Activated T-helper 1 cell treated with Interleukin-2 at 50 U/mL for 16 hours (primary cell): ENCODE data around the gene CTCFL.

Experiments
- DNase-seq: peaks from one replicate; pipeline ENCODE4 v3.0.0-alpha.2; 2020; ENCODE audit warnings: low read depth

The CTCFL gene

DNA sequence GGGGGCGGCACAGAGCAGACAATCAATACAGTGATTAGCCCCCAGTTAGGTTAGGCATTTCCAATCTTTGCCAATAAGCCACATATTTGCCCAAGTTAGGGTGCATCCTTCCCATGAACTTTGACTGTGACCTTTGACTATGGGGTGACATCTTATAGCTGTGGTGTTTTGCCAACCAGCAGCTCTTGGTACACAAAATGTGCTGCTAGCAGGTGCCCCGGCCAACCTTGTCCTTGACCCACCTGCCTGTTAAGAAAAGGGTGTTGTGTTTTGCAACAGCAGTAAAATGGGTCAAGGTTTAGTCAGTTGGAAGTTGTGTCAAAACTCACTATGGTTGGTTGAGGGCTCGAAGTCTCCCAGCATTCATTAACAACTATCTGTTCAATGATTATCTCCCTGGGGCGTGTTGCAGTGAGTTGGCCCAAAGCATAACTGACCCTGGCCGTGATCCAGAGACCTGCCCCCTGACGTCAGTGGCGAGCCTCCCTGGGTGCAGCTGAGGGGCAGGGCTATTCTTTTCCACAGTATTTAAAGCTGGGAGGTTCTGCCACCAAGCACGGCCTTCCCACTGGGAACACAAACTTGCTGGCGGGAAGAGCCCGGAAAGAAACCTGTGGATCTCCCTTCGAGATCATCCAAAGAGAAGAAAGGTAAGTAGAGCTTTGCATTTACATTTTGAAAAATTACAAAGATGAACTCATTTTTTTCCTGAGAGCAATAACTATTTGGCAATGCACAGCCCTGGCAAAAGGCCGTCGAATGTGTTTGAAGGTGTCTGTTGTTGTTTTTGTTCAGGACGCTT lies 35.8 kb upstream of the CTCFL start, which contains the start of gene PCK1:
TSS of gene PCK1 (plus strand) at position 557 of the 802 bp plus-strand sequence. CDS start 302 bp downstream, outside the sequence.
- no peak for DNase-seq

DNA sequence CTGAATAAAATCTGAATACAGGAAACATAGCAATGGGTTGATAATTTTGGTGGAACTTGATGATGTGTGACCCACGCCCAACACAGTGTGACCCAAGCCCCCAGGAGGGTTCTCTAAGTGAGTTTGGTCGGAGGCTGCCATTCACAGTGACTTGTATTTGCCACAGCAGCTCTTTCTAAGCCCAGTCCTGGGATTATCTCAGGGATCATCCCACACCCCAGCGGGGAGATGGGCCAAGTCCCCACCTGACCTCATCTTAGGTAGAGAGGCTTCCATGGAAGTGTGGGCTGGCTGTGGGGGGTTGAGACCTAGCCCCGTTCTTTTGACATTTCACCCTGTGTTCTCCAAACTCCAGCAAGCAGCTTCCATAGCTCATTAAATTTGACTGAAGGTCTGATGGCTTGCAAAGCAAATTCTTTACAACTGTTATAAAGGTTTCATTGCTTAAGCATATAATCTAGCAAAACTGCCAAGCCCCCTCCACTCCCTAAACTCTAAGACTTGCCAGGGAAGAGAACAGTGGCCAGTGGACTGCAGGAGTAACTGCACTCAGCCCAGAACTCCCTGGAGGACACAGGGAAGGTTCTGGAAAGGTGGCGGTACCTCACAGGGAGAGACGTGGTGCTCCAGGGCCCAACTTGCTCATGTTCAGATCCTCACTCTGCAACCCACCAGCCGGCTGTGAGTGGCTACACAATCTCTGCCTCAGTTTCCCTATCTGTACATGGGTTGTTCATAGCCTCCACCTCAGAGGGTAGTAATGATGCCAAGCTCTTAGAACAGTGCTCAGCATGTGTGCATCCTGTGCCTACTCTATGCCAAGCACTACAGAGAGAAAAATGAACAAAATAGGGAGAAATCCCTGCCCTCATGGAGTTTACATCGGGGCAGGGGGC lies 35.0 kb upstream of the CTCFL start:
- DNase-seq, result no peak

DNA sequence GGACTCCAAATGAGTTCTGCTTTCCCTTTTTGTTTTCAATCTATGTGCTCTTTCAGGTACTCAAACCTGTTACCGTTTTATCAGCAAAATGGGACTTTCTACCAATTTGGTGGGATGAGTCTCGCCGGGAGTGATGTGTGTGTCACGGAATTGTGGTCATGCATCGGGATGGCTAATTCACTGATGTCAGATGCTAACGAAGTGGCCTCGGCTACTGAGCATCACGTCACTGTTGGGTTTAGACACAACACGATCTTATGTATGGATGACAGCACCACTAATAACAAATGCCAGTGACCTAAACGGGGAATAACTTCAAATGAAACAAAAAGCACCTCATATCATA lies 34.3 kb upstream of the CTCFL start:
- DNase-seq, result no peak

DNA sequence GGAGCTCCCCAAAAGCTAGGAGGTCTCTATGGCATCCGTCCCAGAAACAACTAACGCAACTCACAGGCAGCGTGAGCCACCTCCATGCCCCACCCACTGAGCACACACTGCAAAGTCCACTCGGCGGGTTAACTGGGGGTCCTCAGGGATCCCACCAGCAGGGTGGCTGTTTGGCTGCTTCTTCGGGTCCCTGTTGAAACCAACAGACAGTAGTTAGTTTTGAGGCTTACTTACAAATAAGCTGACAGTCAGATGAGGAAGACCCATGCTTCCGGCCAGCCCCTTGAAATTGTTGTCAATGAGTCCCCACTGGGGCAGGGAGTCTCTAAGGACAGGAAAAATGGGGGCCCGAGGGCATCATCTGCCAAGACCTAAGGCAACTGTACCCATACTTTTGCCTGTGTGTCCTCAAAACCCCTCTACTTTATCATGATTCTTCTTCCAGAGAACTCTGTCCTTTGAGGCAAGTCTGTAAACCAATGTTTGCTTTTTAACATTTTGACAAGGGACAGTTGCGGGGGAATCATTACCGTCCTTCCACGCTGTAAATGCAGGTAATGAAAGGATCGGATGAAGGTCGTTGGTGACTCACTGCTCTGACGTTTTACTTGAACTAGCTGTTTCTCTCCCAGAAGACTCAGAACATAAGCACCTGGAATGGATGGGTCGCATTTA lies 33.8 kb upstream of the CTCFL start:
- no peak for DNase-seq

DNA sequence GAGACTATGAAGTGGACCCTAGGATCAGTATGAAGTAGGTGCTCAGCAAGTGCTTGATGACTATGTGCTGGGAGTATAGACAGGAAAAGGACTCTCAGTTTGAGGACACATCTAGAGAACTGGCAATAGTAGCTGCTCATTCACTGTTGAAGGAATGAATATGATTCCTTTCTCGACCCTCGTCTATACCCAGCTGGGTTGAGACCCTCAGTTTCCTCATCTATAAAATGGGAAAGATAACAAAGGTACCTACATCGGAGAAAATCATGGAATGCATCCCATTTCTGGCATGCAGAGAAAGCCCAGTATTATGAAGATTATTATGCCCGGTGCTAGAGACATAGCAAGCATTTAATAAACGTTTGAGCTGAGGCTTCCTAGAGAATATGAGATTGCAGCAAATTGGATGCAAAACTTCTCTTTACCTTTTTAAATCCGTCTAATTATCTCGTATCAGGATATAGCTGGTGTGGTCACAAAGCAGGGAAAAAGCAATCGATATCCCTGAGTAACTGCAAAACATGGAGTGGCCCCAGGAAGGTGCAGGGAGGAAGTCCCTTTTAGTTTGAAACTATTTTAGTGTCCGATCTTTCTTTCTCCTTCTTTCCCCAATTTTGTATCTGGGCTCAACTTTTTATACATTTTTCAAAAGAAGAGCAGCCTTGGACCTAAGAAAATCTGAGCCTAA lies 33.1 kb upstream of the CTCFL start:
- DNase-seq, result no peak

DNA sequence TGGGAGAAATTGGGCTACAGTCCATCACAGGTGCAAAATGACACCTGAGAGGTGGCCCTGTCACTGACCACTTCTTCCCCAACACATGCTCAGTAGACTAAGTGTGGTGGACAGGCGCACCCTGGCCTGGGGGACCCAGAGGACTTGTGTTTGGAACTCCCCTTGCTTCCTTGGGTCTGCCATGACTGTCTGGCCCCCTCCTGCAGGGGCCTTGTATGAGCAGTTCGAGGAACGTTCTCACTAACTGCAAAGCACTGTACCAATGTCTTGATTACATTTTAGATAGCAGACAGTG lies 32.0 kb upstream of the CTCFL start:
- DNase-seq, result no peak

DNA sequence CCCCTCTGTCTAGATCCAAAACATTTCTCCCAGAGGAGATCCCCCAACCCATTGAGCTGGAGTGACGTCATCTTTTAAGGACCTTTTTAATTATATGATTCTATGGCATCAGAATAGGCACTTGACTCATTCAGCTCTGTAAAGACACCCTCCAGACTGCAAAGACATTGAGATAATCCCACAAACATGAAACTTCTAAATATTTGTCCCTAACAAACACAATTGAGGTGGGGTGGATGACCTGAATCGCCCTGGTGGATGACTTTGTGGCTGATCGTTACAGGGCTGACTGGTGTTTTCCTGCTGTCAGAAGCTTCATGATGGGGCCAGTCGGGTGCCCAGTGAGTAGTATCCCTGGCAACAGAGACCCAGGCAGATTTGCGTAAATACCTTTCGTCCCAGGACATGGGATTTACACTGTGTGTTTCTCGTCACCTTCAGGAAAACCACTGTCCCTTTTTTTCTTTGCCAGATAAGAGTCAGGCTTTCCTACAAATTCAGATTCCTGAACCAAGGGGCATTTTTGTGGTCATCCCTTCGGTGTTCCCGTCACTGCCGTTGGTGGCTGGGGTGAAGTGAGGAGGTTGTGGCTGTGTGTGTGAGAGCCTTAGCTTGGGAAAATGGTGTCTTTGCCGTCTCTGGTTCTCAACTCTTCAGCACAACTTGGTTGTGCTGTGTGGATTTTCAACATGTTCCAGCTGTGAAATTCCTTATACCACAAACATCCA lies 30.7 kb upstream of the CTCFL start:
- DNase-seq, result no peak

- no peak for DNase-seq
These were observed 28.6 kb upstream of the CTCFL start for GRCh38 chr20:57553376-57554018.

- no peak for DNase-seq
These were observed 27.5 kb upstream of the CTCFL start for GRCh38 chr20:57552471-57552870.

GRCh38 chr20:57548177-57549058 lies 23.5 kb upstream of the CTCFL start:
- DNase-seq, result no peak

GRCh38 chr20:57546956-57547649 lies 22.2 kb upstream of the CTCFL start:
- DNase-seq, result no peak

GRCh38 chr20:57545927-57546662 lies 21.2 kb upstream of the CTCFL start:
- DNase-seq, result no peak

- no peak for DNase-seq
These were observed 20.1 kb upstream of the CTCFL start for GRCh38 chr20:57544838-57545564.

- DNase-seq, result no peak
These were observed 18.8 kb upstream of the CTCFL start for GRCh38 chr20:57543754-57544153.

GRCh38 chr20:57540890-57541580 lies 16.1 kb upstream of the CTCFL start:
- DNase-seq, result no peak

DNA sequence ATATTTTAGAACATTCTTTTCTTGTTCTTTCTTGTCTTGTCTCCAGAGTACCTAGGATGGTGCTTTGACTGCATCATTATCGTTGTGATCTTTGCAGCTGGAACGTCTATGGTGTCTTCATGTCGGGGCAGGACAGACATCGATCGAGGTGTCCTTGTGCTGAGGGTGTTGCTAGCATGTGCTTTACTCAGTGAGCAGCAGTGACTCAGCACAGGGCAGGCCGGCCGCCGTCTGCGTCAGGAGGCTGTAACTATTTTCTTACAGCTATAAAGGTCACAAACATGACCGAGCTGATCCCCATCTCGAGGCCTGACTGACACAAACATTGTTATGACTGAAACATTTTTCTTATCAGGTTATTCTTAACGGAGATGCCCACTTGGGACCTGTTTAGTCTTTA lies 14.9 kb upstream of the CTCFL start:
- DNase-seq, result no peak

DNA sequence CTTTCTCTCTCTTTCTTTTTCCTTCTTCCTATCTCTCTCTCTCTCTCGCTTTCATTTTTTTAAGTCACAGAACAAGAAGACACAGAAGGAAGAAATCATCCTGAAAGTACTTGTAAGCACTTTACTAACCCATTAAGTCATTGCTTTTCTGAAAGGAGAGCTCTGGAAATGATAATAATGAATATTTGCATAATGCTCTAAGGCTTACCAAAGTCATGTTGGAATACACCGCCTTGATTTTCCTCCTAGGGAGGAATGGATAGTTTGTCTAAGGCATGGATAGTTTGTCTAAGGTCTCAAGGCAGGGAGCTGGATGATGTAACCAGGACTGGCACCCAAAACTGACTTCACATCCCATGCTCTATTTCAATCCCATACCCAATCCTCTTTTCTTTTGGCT lies 12.9 kb upstream of the CTCFL start:
- no peak for DNase-seq
